Measurements from ENCODE around the gene HCAR1.
"Not testable (repeated sequence)": the region's sequence is repeated elsewhere in the genome, so short reads cannot be mapped to it uniquely, and the experiment has no call there.

Gene HCAR1

DNA sequence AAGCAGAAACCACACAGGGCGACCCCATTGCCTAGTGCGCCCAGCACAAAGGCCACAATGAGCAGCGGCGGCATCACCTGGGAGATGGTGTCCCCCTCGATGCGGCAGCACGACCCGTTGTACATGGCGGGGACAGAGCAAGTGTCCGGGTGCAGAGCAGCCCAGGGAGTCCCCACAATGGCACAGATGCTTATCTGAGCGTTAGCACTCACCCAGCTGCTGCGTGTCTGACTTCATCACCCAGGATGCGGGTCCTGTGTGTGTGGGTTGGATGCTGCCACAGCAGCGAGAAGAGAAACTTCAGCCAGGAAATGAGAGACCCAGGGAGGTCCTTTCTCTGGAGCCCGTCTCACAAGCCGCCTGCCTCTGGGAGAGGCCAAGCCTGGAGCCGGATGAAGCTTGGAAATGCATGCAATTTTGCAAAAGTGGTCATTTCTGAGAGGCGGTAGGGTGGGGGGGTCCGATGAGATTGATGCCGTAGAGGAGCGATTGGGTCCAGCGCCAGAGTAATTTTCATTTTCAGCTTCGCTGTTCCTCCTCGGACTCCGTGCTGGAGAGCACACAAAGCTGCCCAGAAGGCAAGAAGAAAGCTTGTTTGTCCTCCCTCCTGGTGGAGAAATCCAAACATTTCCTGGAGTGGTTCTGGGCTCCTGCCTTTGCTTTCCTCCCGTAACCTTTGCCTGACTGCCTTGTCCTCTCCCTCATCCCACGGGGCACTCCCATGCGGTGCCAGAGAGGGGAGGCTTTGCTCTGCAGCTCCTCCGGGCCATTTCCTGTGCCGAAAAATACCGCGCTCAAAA, at the start of gene HCAR1:
HCAR1 (minus strand) TSS at position 630 of the 800 bp plus-strand sequence; CDS start at position 125, 505 bp downstream.
- peak; percentile 55 for DNase-seq (ENCODE audit: low read depth, low spot score)
- in situ Hi-C loops (cut with HindIII; ENCODE audit: low sequenced_read_pairs), result no loop called here
- no peak for TF ChIP-seq CTCF (IDR thresholded peaks at IDR 0.05; ENCODE audit: low read depth, low read length)
- H3K4me3 ChIP-seq (ENCODE audit: low read depth, low read length), result peak within 1 kb of the TSS; percentile 42

DNA sequence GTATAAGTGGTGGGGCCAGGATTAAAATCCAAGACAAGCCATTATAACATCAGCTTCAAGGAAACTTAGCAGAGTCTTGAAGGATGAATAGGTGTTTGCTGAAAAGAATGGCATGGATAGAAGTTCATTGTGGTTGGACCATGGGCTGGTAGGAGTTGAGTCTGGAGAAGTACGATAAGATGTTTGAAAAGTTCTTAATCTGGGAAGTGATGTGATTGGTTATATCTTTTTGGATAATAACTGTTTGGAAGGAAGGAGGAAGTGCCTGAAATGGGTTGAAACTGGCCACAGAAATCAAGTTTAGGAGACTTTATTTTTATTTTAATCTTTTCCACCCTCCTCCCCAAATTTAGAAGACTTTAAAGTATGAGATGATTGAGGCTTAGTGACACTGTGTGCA, 26.9 kb upstream of the HCAR1 start:
- TF ChIP-seq CTCF (IDR thresholded peaks at IDR 0.05; ENCODE audit: low read depth, low read length), result no peak
- DNase-seq (ENCODE audit: low read depth, low spot score), result no peak

DNA sequence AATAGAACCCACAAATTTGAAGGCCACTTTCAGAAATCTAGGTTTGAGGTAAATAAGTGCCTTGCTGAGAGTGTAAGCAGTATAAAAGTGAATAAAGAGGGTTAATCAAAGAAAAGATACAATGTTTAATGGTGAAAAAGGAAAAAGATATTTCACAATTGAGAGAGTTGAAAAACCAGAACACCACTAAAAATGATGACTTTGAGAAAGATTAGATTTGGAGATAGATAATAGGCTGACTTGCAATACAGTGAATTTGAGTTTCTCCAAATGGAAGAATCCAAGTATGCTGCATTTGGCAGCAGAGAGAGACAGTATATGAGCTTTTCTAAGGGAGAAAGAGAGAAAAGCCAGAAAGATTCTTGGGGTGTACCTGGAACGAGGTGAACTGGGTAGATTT, 24.1 kb upstream of the HCAR1 start:
- no peak overlapping the region for H3K4me3 ChIP-seq (ENCODE audit: low read depth, low read length)
- no peak for DNase-seq (ENCODE audit: low read depth, low spot score)
- in situ Hi-C loops (cut with HindIII; ENCODE audit: low sequenced_read_pairs), result no loop called here
- TF ChIP-seq CTCF (IDR thresholded peaks at IDR 0.05; ENCODE audit: low read depth, low read length), result no peak

More for the DNA sequence above, 26.9 kb upstream of the HCAR1 start:
- no peak overlapping the region for H3K4me3 ChIP-seq (ENCODE audit: low read depth, low read length)
- in situ Hi-C loops (cut with HindIII; ENCODE audit: low sequenced_read_pairs), result no loop called here

- H3K4me3 ChIP-seq (ENCODE audit: low read depth, low read length), result peak overlapping the region; percentile 98
- in situ Hi-C loops (cut with HindIII; ENCODE audit: low sequenced_read_pairs), result no loop called here
- TF ChIP-seq CTCF (IDR thresholded peaks at IDR 0.05; ENCODE audit: low read depth, low read length), result no peak
- no peak for DNase-seq (ENCODE audit: low read depth, low spot score)
These were observed 22.6 kb upstream of the HCAR1 start for GRCh38 chr12:122753319-122753650.

GRCh38 chr12:122752464-122753318, 22.0 kb upstream of the HCAR1 start, which contains the start of gene DENR:
Gene DENR (plus strand): TSS chr12:122752824. CDS start chr12:122753702, 878 bp downstream.
- peak within 1 kb of the TSS; percentile 98 for H3K4me3 ChIP-seq (ENCODE audit: low read depth, low read length)
- in situ Hi-C loops (cut with HindIII; ENCODE audit: low sequenced_read_pairs), result no loop called here
- peak; percentile 98 for DNase-seq (ENCODE audit: low read depth, low spot score)
- peak; percentile 92 for TF ChIP-seq CTCF (IDR thresholded peaks at IDR 0.05; ENCODE audit: low read depth, low read length)

GRCh38 chr12:122750781-122751515, 20.3 kb upstream of the HCAR1 start:
- H3K4me3 ChIP-seq (ENCODE audit: low read depth, low read length); DNase-seq (ENCODE audit: low read depth, low spot score); in situ Hi-C loops (cut with HindIII; ENCODE audit: low sequenced_read_pairs): not testable (repeated sequence)
